OCI-LY3 (cell line): ENCODE results near the gene JSRP1.

Source experiments
- H2AFZ ChIP-seq: fragments of 200-600, 300-600 bp; shearing (Covaris generic); 2 replicates; pipeline ENCODE4 v1.6.0; 2014; ENCODE audit warnings: antibody characterized with exemption, low read depth, low read length
- H3K27ac ChIP-seq: fragments of 200-600, 300-600 bp; sonication (generic); 2 replicates; pipeline ENCODE4 v1.5.1; 2014; ENCODE audit warnings: mild to moderate bottlenecking, low read length, moderate library complexity, mixed read lengths
- H3K27me3 ChIP-seq: fragments of 200-600, 300-600 bp; sonication (generic); 2 replicates; pipeline ENCODE4 v1.6.1; 2014; ENCODE audit warnings: low read depth, low read length, mixed read lengths
- H3K36me3 ChIP-seq: fragments of 200-600, 300-600 bp; sonication (generic); replicated peaks from 2 replicates; pipeline ENCODE3; 2014; ENCODE audit warnings: low read depth, low read length, mixed read lengths
- H3K4me1 ChIP-seq: fragments of 300-600, 200-600 bp; sonication (generic); 2 replicates; pipeline ENCODE4 v1.6.1; 2014; ENCODE audit warnings: low read length, mixed read lengths
- H3K4me2 ChIP-seq: fragments of 200-600, 300-600 bp; sonication (generic); 2 replicates; pipeline ENCODE4 v1.6.1; 2014; ENCODE audit warnings: low read length, mixed read lengths
- H3K4me3 ChIP-seq: fragments of 300-600, 200-600 bp; sonication (generic); 2 replicates; pipeline ENCODE4 v1.5.1; 2014; ENCODE audit warnings: antibody characterized with exemption, mild to moderate bottlenecking, low read length, moderate library complexity
- H3K79me2 ChIP-seq: fragments of 300-600, 200-600 bp; shearing (Covaris generic); 2 replicates; pipeline ENCODE4 v1.6.1; 2014; ENCODE audit warnings: mild to moderate bottlenecking, low read length, mixed read lengths
- H3K9ac ChIP-seq: fragments of 300-600, 200-600 bp; shearing (Covaris generic); 2 replicates; pipeline ENCODE4 v1.6.0; 2014; ENCODE audit warnings: mild to moderate bottlenecking, low read length, moderate library complexity
- H3K9me3 ChIP-seq: fragments of 200-600, 300-600 bp; shearing (Covaris generic); 2 replicates; pipeline ENCODE4 v1.6.1; 2014; ENCODE audit warnings: low read length, mixed read lengths; ENCODE audit not compliant: insufficient read depth
- H4K20me1 ChIP-seq: fragments of 200-600, 300-600 bp; sonication (generic); 2 replicates; pipeline ENCODE4 v1.6.1; 2016; ENCODE audit warnings: low read length, mixed read lengths; ENCODE audit not compliant: insufficient read depth
- EZH2phosphoT487 ChIP-seq: fragments of 200-600 bp; shearing (Covaris generic); IDR thresholded peaks from 2 replicates; pipeline ENCODE4 v1.6.1; 2018; ENCODE audit warnings: antibody characterized with exemption, mixed run types, low read depth
- TF ChIP-seq, protein P1 (sequence below): fragments of 200-600, 300-600 bp; sonication (generic); IDR thresholded peaks from 2 replicates; pipeline ENCODE4 v1.5.1; 2014; ENCODE audit warnings: antibody characterized with exemption, low read length, low read depth

Gene JSRP1

DNA sequence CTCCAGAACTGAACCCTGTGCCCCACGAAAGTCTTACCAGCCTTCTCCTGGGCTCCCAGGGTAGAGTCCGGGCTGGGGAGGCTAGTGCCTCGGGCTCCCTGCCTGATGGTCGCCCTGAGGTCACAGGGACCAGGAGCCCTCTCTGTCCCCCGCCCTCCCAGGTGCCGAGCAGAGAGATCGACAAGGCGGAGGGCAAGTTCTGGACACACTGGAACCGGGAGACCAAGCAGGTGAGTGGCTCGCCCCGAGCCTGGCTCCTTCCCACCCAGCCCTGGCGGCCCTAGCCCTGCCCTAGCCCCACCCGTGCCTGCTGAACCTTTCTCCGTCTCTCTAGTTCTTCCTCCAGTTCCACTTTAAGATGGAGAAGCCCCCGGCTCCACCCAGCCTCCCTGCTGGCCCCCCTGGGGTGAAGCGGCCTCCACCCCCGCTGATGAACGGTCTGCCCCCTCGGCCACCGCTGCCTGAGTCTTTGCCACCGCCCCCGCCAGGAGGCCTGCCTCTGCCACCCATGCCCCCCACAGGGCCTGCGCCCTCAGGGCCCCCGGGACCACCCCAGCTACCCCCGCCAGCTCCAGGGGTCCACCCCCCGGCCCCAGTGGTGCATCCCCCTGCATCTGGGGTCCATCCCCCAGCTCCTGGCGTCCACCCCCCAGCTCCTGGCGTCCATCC lies 8.7 kb downstream of the JSRP1 start:
- Histone ChIP-seq H3K4me1 (no peaks in the 10 kb centered on the region), H4K20me1 (peaks cover 39% of the 10 kb centered on the region), H3K79me2 (peaks cover 14% of the 10 kb centered on the region), H3K27ac (no peak overlapping the region), H2AFZ (no peak overlapping the region), H3K4me2 (no peak overlapping the region), H3K9ac (no peak overlapping the region), H3K9me3 (no peaks in the 10 kb centered on the region), H3K4me3 (no peak overlapping the region), H3K27me3 (no peaks in the 10 kb centered on the region), H3K36me3 (peaks cover 71% of the 10 kb centered on the region)
- TF ChIP-seq, protein P1, sequence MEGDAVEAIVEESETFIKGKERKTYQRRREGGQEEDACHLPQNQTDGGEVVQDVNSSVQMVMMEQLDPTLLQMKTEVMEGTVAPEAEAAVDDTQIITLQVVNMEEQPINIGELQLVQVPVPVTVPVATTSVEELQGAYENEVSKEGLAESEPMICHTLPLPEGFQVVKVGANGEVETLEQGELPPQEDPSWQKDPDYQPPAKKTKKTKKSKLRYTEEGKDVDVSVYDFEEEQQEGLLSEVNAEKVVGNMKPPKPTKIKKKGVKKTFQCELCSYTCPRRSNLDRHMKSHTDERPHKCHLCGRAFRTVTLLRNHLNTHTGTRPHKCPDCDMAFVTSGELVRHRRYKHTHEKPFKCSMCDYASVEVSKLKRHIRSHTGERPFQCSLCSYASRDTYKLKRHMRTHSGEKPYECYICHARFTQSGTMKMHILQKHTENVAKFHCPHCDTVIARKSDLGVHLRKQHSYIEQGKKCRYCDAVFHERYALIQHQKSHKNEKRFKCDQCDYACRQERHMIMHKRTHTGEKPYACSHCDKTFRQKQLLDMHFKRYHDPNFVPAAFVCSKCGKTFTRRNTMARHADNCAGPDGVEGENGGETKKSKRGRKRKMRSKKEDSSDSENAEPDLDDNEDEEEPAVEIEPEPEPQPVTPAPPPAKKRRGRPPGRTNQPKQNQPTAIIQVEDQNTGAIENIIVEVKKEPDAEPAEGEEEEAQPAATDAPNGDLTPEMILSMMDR = no peak
- no peak for TF ChIP-seq EZH2phosphoT487

DNA sequence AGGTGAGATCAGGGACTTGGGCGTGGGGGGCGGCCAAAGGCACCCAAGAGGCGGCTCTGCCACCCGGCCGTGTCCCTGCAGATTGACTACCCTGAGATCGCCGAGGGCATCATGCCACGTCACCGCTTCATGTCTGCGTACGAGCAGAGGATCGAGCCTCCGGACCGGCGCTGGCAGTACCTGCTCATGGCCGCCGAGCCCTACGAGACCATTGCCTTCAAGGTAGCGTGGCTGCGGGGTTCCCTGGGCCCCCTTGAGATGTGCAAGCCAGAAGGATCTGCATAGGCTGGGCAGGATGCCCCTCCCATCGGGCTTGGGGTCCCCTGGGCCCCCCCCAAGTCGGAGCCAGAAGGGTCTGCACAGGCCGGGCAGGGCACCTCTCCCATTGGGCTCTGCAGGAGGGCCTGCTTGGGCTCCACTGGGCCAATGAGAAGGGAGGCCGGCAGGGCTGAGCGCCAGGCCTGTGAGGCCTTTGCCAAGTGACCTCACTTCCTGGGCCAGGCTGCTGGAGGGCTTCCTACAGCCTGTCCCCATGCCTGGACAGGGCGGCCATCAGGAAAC lies 9.3 kb downstream of the JSRP1 start:
- H3K9me3 ChIP-seq = no peaks in the 10 kb centered on the region
- no peak overlapping the region for H3K27ac ChIP-seq
- H3K36me3 ChIP-seq = peaks cover 68% of the 10 kb centered on the region
- H4K20me1 ChIP-seq = peaks cover 46% of the 10 kb centered on the region
- H3K9ac ChIP-seq = no peak overlapping the region
- peaks cover 21% of the 10 kb centered on the region for H3K79me2 ChIP-seq
- TF ChIP-seq, protein P1 = no peak
- no peak for TF ChIP-seq EZH2phosphoT487
- H3K4me3 ChIP-seq = no peak overlapping the region
- no peak overlapping the region for H3K4me2 ChIP-seq
- no peaks in the 10 kb centered on the region for H3K4me1 ChIP-seq
- H2AFZ ChIP-seq = no peak overlapping the region
- H3K27me3 ChIP-seq = no peaks in the 10 kb centered on the region

DNA sequence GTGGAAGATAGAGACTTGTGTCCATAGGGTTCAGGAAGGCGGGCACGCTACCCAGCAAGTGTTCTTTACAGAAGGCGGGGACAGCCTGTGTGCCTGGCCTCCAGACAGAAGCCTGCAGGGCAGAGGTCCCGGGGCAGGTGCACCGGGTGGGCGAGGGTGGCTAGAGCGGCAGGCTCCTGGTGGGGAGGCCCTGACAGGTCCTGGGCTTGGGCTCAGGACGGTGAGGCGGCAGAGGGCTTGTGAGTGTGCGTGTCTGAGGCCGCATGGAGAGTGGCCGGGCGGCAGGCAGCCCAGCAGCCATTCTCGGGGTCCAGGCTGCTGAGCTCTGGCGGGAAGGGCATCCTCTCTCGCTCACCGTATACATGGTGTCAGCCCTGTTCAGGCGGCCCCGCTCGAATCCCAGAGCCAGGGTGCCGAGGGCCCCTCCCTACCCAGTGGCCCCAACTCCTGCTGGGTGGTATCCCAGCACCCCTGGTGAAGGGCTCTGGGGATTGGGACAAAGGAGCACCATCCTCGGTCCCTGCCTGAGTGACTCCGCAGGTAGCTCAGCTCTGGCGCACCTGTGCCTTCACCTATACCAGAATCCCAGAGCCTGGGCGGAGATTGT lies 10.1 kb downstream of the JSRP1 start:
- H2AFZ ChIP-seq = no peak overlapping the region
- H3K4me3 ChIP-seq = no peak overlapping the region
- H3K27ac ChIP-seq = no peak overlapping the region
- peaks cover 53% of the 10 kb centered on the region for H4K20me1 ChIP-seq
- no peaks in the 10 kb centered on the region for H3K4me1 ChIP-seq
- peaks cover 71% of the 10 kb centered on the region for H3K36me3 ChIP-seq
- H3K4me2 ChIP-seq = no peak overlapping the region
- H3K9me3 ChIP-seq = no peaks in the 10 kb centered on the region
- no peak overlapping the region for H3K9ac ChIP-seq
- TF ChIP-seq EZH2phosphoT487 = no peak
- TF ChIP-seq, protein P1 = no peak
- H3K27me3 ChIP-seq = no peaks in the 10 kb centered on the region
- H3K79me2 ChIP-seq = peaks cover 29% of the 10 kb centered on the region

DNA sequence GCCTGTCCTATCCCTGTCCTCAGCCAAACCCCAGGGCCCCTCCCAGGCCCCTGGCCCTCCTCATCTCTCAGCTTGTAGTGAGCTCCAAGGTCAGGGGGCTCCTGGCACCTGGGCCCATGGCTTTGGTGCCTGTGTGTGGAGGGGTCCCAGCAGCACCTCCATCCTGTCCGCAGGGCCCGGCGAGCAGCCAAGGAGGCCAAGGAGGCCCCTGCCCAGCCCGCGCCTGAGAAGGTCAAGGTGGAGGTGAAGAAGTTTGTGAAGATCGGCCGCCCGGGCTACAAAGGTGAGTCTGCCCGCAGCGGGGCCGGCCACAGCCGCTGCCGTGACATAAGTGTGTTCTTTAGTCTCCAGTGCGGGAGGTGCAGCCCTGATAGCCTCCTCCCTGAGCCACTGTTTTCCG lies 10.9 kb downstream of the JSRP1 start:
- Histone ChIP-seq H2AFZ (no peak overlapping the region), H3K4me1 (no peaks in the 10 kb centered on the region), H3K9ac (no peak overlapping the region), H3K79me2 (peaks cover 37% of the 10 kb centered on the region), H4K20me1 (peaks cover 62% of the 10 kb centered on the region), H3K36me3 (peaks cover 75% of the 10 kb centered on the region), H3K27ac (no peak overlapping the region), H3K9me3 (no peaks in the 10 kb centered on the region), H3K4me2 (no peak overlapping the region), H3K4me3 (no peak overlapping the region), H3K27me3 (no peaks in the 10 kb centered on the region)
- TF ChIP-seq EZH2phosphoT487 = no peak
- TF ChIP-seq, protein P1 = no peak
